Lung (tissue), 12 donors: ENCODE results near the gene GTF2I. TPM values are rescaled to one million over a fixed set of nuclear protein-coding genes. Genes with fewer than 3 reads are reported as not detected.

Experiments
- ATAC-seq: fragments of 200-7000 bp; cut with Tn5 transposase; one replicate; pipeline ENCODE4 v1.9.1; 2020; ENCODE audit warnings: moderate number of reproducible peaks; ENCODE audit not compliant: insufficient read depth, low FRiP score
- DNase-seq, 3 donors: peaks; one replicate each; pipeline ENCODE4 v3.0.0-alpha.2; 2013 to 2017
- H3K27ac ChIP-seq, 2 donors: one replicate each; pipeline ENCODE4 v1.5.1; 2013; ENCODE audit warnings: mild to moderate bottlenecking in 2 of 2, moderate library complexity in 2 of 2, control low read depth in 1 of 2, inconsistent platforms in 1 of 2, low read depth in 1 of 2, low read length in 1 of 2
- H3K27me3 ChIP-seq, 3 donors: one replicate each; pipeline ENCODE4 v1.5.1; 2013; ENCODE audit warnings: low read length in 2 of 3; ENCODE audit not compliant: control insufficient read depth in 3 of 3, insufficient read depth in 3 of 3
- H3K36me3 ChIP-seq, 4 donors: one replicate each; pipeline ENCODE4 v1.5.1; 2013; ENCODE audit warnings: low read length in 4 of 4, mild to moderate bottlenecking in 1 of 4, moderate library complexity in 1 of 4; ENCODE audit not compliant: control insufficient read depth in 4 of 4, insufficient read depth in 4 of 4
- H3K4me1 ChIP-seq, 5 donors: one replicate each; pipeline ENCODE4 v1.5.1; 2013; ENCODE audit warnings: low read length in 5 of 5, mild to moderate bottlenecking in 2 of 5, moderate library complexity in 1 of 5; ENCODE audit not compliant: control insufficient read depth in 5 of 5, insufficient read depth in 5 of 5
- H3K4me3 ChIP-seq: one replicate; pipeline ENCODE4 v1.5.1; 2013; ENCODE audit warnings: mild to moderate bottlenecking, control low read depth, moderate library complexity
- H3K9ac ChIP-seq, 2 donors: one replicate each; pipeline ENCODE4 v1.5.1; 2013; ENCODE audit warnings: low read length in 2 of 2, control low read depth in 1 of 2; ENCODE audit not compliant: insufficient read depth in 1 of 2
- H3K9me3 ChIP-seq, 4 donors: one replicate each; pipeline ENCODE4 v1.5.1; 2013; ENCODE audit warnings: low read length in 3 of 4, mild to moderate bottlenecking in 1 of 4, moderate library complexity in 1 of 4; ENCODE audit not compliant: control insufficient read depth in 4 of 4, insufficient read depth in 3 of 4
- CTCF ChIP-seq: IDR thresholded peaks from 2 replicates; pipeline ENCODE4 v1.5.1; 2012; ENCODE audit warnings: mild to moderate bottlenecking; ENCODE audit errors: control extremely low read depth, extremely low read depth
- WGBS, 2 donors: extraction: QIAGEN DNeasy Blood & Tissue Kit; methylation state at CpG; one replicate each; pipeline ENCODE4 v1.1.7; 2013; 5-methylcytosine and 5-hydroxymethylcytosine counted together
- polyA plus RNA-seq, 2 donors: library from polyadenylated mRNA; stranded (reverse); fragments of 200-250 nt; gene quantifications; one replicate each; pipeline ENCODE4 v1.2.1, GENCODE V29; 2013
- total RNA-seq, 2 donors: library from RNA; depleted of rRNA in 1 of 2; stranded (reverse); fragments of >200 nt in 1 of 2; gene quantifications; one replicate each; pipeline ENCODE4 v1.2.1, GENCODE V29; 2014 to 2021
- donor health status: control.
- donor health status: control.
- donor health status: Bipolar disorder and iron deficiency.
- donor health status: healthy.
- donor health status: DM: yes; HTN: yes; CAD: no.

The GTF2I gene
- total and polyA plus RNA-seq, 4 donors: 27.7 to 353 (median 138) TPM

- ATAC-seq (no peak), DNase-seq (no peak)
- H3K9ac ChIP-seq: no peak overlapping the region
- H3K27ac ChIP-seq: no peak overlapping the region
- no peaks in the 10 kb centered on the region for H3K9me3 ChIP-seq
- no peaks in the 10 kb centered on the region for H3K27me3 ChIP-seq
- H3K36me3 ChIP-seq: peaks cover 21 to 50% (median 39%) of the 10 kb centered on the region in 4 donors
- WGBS, 2 donors: 93 to 94% methylated on average over 12 of the region's 12 CpGs
- no peaks in the 10 kb centered on the region for H3K4me1 ChIP-seq
- no peak overlapping the region for H3K4me3 ChIP-seq
- TF ChIP-seq CTCF: no peak
Measured at GRCh38 chr7:74707238-74707637, 49.7 kb downstream of the GTF2I start.

- Histone ChIP-seq H3K36me3 (peaks cover 26 to 58% (median 41%) of the 10 kb centered on the region in 4 donors), H3K27ac (no peak overlapping the region), H3K4me1 (no peaks in the 10 kb centered on the region), H3K4me3 (no peak overlapping the region), H3K9me3 (peaks cover 0 to 5% (median 3%) of the 10 kb centered on the region in 4 donors), H3K27me3 (no peaks in the 10 kb centered on the region), H3K9ac (no peak overlapping the region)
- TF ChIP-seq CTCF: no peak
- no peak for ATAC-seq
- DNase-seq: peak in 2 of 3 donors; percentile 16 to 54
- WGBS, 2 donors: 84 to 89% methylated on average over 7 of the region's 7 CpGs
Measured at GRCh38 chr7:74708569-74709275, 51.2 kb downstream of the GTF2I start.

GRCh38 chr7:74709880-74710671, 52.6 kb downstream of the GTF2I start:
- Histone ChIP-seq H3K27me3 (no peaks in the 10 kb centered on the region), H3K9ac (no peak overlapping the region), H3K27ac (no peak overlapping the region), H3K4me3 (no peak overlapping the region), H3K4me1 (no peaks in the 10 kb centered on the region), H3K9me3 (peaks cover 0 to 5% (median 4%) of the 10 kb centered on the region in 4 donors), H3K36me3 (peaks cover 26 to 57% (median 40%) of the 10 kb centered on the region in 4 donors)
- no peak for DNase-seq
- no peak for ATAC-seq
- WGBS, 2 donors: 95 to 98% methylated on average over 10 of the region's 10 CpGs
- no peak for TF ChIP-seq CTCF
